WTC11 (cell line): ENCODE data around the gene SHTN1.

Experiments
- CREB1 ChIP-seq: sonication (generic); formaldehyde crosslinking; IDR thresholded peaks from 2 replicates; pipeline ENCODE4 v1.8.0; 2023; ENCODE audit warnings: mild to moderate bottlenecking, missing genetic modification reagents
- E2F1 ChIP-seq: sonication (generic); formaldehyde crosslinking; IDR thresholded peaks from 2 replicates; pipeline ENCODE4 v1.8.0; 2022; ENCODE audit warnings: mild to moderate bottlenecking, missing genetic modification reagents
- JUN ChIP-seq: sonication (generic); formaldehyde crosslinking; IDR thresholded peaks from 2 replicates; pipeline ENCODE4 v1.8.0; 2023; ENCODE audit warnings: mild to moderate bottlenecking, missing genetic modification reagents
- MLX ChIP-seq: sonication (generic); formaldehyde crosslinking; IDR thresholded peaks from 2 replicates; pipeline ENCODE4 v1.8.1; 2023; ENCODE audit warnings: mild to moderate bottlenecking, missing genetic modification reagents, moderate library complexity
- SP1 ChIP-seq: sonication (generic); formaldehyde crosslinking; conservative IDR thresholded peaks from 2 replicates; pipeline ENCODE4 v1.8.1; 2022; ENCODE audit warnings: missing genetic modification reagents
- USF1 ChIP-seq: sonication (generic); formaldehyde crosslinking; IDR thresholded peaks from 2 replicates; pipeline ENCODE4 v1.8.0; 2022; ENCODE audit warnings: mild to moderate bottlenecking, missing genetic modification reagents
- TF ChIP-seq, protein P1 (sequence below): sonication (generic); formaldehyde crosslinking; IDR thresholded peaks from 2 replicates; pipeline ENCODE4 v1.8.1; 2023; ENCODE audit warnings: mild to moderate bottlenecking, missing genetic modification reagents, borderline replicate concordance

DNA sequence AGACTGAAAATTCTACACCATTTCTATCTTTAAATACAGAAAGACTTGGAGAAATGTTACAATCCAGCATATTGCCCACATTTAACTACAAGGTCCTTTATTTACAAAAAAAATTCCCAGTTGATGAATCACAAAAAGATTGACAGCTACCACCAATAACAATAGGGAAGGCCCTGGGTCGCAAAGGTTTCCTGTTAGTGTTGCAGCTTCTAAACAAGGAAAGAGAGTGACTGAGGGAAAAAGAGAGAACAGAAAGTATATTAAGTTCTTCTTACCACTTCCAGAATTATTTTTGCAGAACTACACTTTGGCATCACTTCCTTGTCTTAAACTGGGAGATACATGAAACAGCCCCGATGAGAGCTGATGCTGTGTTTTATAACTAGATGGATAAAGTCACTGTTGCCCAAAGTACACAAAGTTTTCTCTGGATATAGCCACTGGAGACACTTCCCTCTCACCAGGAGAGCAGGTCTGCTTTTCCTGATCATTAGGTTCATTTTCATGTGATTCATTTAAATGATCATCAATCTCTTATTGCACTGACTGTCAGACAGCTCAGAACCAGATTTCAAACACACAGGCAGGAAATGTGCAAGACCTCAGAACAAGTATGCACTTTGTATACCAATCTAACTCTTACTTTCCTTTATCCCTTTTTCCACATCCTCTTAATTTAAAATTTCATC lies 57.0 kb downstream of the SHTN1 start:
- TF ChIP-seq JUN (CRISPR knock-in tag) (no peak), MLX (CRISPR knock-in tag) (no peak), CREB1 (CRISPR knock-in tag) (no peak), SP1 (no peak), E2F1 (CRISPR knock-in tag) (no peak), USF1 (no peak)
- TF ChIP-seq, protein P1, sequence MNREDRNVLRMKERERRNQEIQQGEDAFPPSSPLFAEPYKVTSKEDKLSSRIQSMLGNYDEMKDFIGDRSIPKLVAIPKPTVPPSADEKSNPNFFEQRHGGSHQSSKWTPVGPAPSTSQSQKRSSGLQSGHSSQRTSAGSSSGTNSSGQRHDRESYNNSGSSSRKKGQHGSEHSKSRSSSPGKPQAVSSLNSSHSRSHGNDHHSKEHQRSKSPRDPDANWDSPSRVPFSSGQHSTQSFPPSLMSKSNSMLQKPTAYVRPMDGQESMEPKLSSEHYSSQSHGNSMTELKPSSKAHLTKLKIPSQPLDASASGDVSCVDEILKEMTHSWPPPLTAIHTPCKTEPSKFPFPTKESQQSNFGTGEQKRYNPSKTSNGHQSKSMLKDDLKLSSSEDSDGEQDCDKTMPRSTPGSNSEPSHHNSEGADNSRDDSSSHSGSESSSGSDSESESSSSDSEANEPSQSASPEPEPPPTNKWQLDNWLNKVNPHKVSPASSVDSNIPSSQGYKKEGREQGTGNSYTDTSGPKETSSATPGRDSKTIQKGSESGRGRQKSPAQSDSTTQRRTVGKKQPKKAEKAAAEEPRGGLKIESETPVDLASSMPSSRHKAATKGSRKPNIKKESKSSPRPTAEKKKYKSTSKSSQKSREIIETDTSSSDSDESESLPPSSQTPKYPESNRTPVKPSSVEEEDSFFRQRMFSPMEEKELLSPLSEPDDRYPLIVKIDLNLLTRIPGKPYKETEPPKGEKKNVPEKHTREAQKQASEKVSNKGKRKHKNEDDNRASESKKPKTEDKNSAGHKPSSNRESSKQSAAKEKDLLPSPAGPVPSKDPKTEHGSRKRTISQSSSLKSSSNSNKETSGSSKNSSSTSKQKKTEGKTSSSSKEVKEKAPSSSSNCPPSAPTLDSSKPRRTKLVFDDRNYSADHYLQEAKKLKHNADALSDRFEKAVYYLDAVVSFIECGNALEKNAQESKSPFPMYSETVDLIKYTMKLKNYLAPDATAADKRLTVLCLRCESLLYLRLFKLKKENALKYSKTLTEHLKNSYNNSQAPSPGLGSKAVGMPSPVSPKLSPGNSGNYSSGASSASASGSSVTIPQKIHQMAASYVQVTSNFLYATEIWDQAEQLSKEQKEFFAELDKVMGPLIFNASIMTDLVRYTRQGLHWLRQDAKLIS (CRISPR knock-in tag): no peak
